IMR-90 (cell line): ENCODE measurements around the gene TJAP1. TPM values are rescaled to one million over a fixed set of nuclear protein-coding genes. Genes with fewer than 3 reads are reported as not detected.

Experiments used
- ATAC-seq: fragments of 200-7000 bp; cut with Tn5 transposase; 2 replicates; pipeline ENCODE4 v1.9.1; 2020; ENCODE audit warnings: low read depth, mild to moderate bottlenecking, moderate library complexity
- BruUV-seq: library from RNA; stranded (reverse); fragments of 400-500 nt; replicated peaks from 2 replicates; lab custom pipeline; 2021; lab: Mats Ljungman, UMichigan
- CTCF ChIA-PET: fragments of 300-600 bp; formaldehyde crosslinking; extraction: SDS; loops from one replicate; lab custom pipeline; 2021; ENCODE audit warnings: antibody characterized with exemption; lab: Yijun Ruan, JAX
- POLR2A ChIA-PET: fragments of 300-600 bp; sonication (Branson Sonifier 250); formaldehyde crosslinking; loops from one replicate; lab custom pipeline; 2022; ENCODE audit warnings: antibody characterized with exemption; ENCODE audit not compliant: unreplicated experiment; lab: Charles Lee
- DNase-seq: peaks from one replicate; pipeline ENCODE4 v3.0.0; 2013
- H2AFZ ChIP-seq: replicated peaks from 2 replicates; pipeline ENCODE3; 2013; ENCODE audit warnings: low read length, mild to moderate bottlenecking; ENCODE audit not compliant: poor library complexity
- H2AK5ac ChIP-seq: 2 replicates; pipeline ENCODE4 v1.6.1; 2013; ENCODE audit warnings: low read depth, low read length, inconsistent platforms
- H2AK9ac ChIP-seq: replicated peaks from 2 replicates; pipeline ENCODE3; 2013; ENCODE audit warnings: mild to moderate bottlenecking, low read depth, low read length, moderate library complexity; ENCODE audit not compliant: poor library complexity
- H2BK120ac ChIP-seq: 2 replicates; pipeline ENCODE4 v1.6.1; 2013; ENCODE audit warnings: low read depth, low read length, inconsistent platforms
- H2BK15ac ChIP-seq: 3 replicates; pipeline ENCODE4 v1.6.1; 2013; ENCODE audit warnings: low read depth, low read length, inconsistent platforms
- H2BK20ac ChIP-seq: 2 replicates; pipeline ENCODE4 v1.6.1; 2013; ENCODE audit warnings: low read depth, mild to moderate bottlenecking, inconsistent platforms, low read length, moderate library complexity
- H2BK5ac ChIP-seq: 2 replicates; pipeline ENCODE4 v1.6.1; 2013; ENCODE audit warnings: mild to moderate bottlenecking, low read depth, low read length, inconsistent platforms; ENCODE audit not compliant: poor library complexity, severe bottlenecking
- H3K14ac ChIP-seq: replicated peaks from 2 replicates; pipeline ENCODE4 v1.6.1; 2013; ENCODE audit warnings: low read depth, low read length, inconsistent platforms
- H3K18ac ChIP-seq: 2 replicates; pipeline ENCODE4 v1.6.1; 2013; ENCODE audit warnings: low read depth, low read length, control low read depth
- H3K23ac ChIP-seq: 2 replicates; pipeline ENCODE4 v1.6.1; 2013; ENCODE audit warnings: low read depth, low read length, inconsistent platforms
- H3K27ac ChIP-seq: 2 replicates; pipeline ENCODE4 v1.5.1; 2013; ENCODE audit warnings: mild to moderate bottlenecking, control low read depth, low read length; ENCODE audit not compliant: insufficient read depth
- H3K27me3 ChIP-seq: 2 replicates; pipeline ENCODE4 v1.6.1; 2013; ENCODE audit warnings: low read length; ENCODE audit not compliant: control insufficient read depth, insufficient read depth
- H3K36me3 ChIP-seq: 2 replicates; pipeline ENCODE4 v1.6.1; 2013; ENCODE audit warnings: low read length, mixed read lengths; ENCODE audit not compliant: control insufficient read depth, insufficient read depth
- H3K4ac ChIP-seq: 2 replicates; pipeline ENCODE4 v1.6.1; 2013; ENCODE audit warnings: low read depth, low read length, inconsistent platforms
- H3K4me1 ChIP-seq: 2 replicates; pipeline ENCODE4 v1.6.1; 2013; ENCODE audit warnings: low read length, mixed read lengths; ENCODE audit not compliant: control insufficient read depth, insufficient read depth
- H3K4me2 ChIP-seq: 2 replicates; pipeline ENCODE4 v1.6.1; 2013; ENCODE audit warnings: low read depth, mild to moderate bottlenecking, control low read depth, low read length, moderate library complexity
- H3K4me3 ChIP-seq: 2 replicates; pipeline ENCODE4 v1.5.1; 2013; ENCODE audit warnings: low read depth, mild to moderate bottlenecking, control low read depth, low read length, moderate library complexity; ENCODE audit not compliant: insufficient read depth
- H3K56ac ChIP-seq: 2 replicates; pipeline ENCODE4 v1.6.1; 2013; ENCODE audit warnings: low read length, inconsistent platforms; ENCODE audit not compliant: insufficient read depth; ENCODE audit errors: extremely low read depth
- H3K79me1 ChIP-seq, 2 experiments: 2 replicates each; pipeline ENCODE4 v1.6.1; 2013; ENCODE audit warnings: low read length in 2 of 2, inconsistent platforms in 1 of 2, low read depth in 1 of 2
- H3K9ac ChIP-seq: 2 replicates; pipeline ENCODE4 v1.6.1; 2013; ENCODE audit warnings: low read depth, low read length, control low read depth
- H3K9me1 ChIP-seq: 2 replicates; pipeline ENCODE4 v1.6.1; 2013; ENCODE audit warnings: low read length, inconsistent platforms; ENCODE audit not compliant: insufficient read depth
- H3K9me3 ChIP-seq: 2 replicates; pipeline ENCODE4 v1.6.1; 2013; ENCODE audit warnings: low read length; ENCODE audit not compliant: control insufficient read depth, insufficient read depth
- H4K20me1 ChIP-seq: 2 replicates; pipeline ENCODE4 v1.6.1; 2013; ENCODE audit warnings: low read length, inconsistent platforms; ENCODE audit not compliant: insufficient read depth
- H4K5ac ChIP-seq: 2 replicates; pipeline ENCODE4 v1.6.1; 2013; ENCODE audit warnings: mild to moderate bottlenecking, low read depth, low read length, control low read depth
- H4K8ac ChIP-seq, 2 experiments: 2 replicates each; pipeline ENCODE4 v1.6.1; 2013; ENCODE audit warnings: low read depth in 2 of 2, low read length in 2 of 2, control low read depth in 1 of 2, inconsistent platforms in 1 of 2
- H4K91ac ChIP-seq: 2 replicates; pipeline ENCODE4 v1.6.1; 2013; ENCODE audit warnings: low read depth, low read length, inconsistent platforms; ENCODE audit not compliant: insufficient read depth
- CHD1 ChIP-seq: IDR thresholded peaks from 2 replicates; pipeline ENCODE4 v1.6.1; 2012; ENCODE audit warnings: low read depth, low read length, improper control_type of control experiment
- FOS ChIP-seq: fragments of 150-350 bp; IDR thresholded peaks from 2 replicates; pipeline ENCODE4 v1.6.1; 2016; ENCODE audit warnings: low read depth, low read length
- RAD21 ChIP-seq: IDR thresholded peaks from 2 replicates; pipeline ENCODE4 v1.6.1; 2012; ENCODE audit warnings: low read length, improper control_type of control experiment
- WGBS, 2 experiments: methylation state at CpG; one replicate each; pipeline versions ENCODE4 v1.1.5 to v1.1.7; 2013; ENCODE audit warnings: missing lambda C conversion rate in 2 of 2; ENCODE audit not compliant: insufficient read length in 1 of 2; ENCODE audit errors: extremely low coverage in 2 of 2; 5-methylcytosine and 5-hydroxymethylcytosine counted together
- dilution Hi-C: fragments of 300-500 bp; cut with HindIII; formaldehyde crosslinking; loops from one replicate; pipeline ENCODE4 v1.14.3; 2018; ENCODE audit warnings: low sequenced_read_pairs; ENCODE audit not compliant: unreplicated experiment
- in situ Hi-C: fragments of 300-500 bp; cut with MboI; formaldehyde crosslinking; loops from 3 replicates; pipeline ENCODE4 v1.14.3; 2019; ENCODE audit warnings: low sequenced_read_pairs, inconsistent platforms, mixed read lengths
- intact Hi-C: fragments of 100-400 bp; cut with micrococcal nuclease; formaldehyde crosslinking; loops from 2 replicates; pipeline ENCODE4 v1.10.0; 2022
- polyA plus RNA-seq, 3 experiments: library from polyadenylated mRNA; depleted of rRNA; stranded (reverse); fragments of >200 nt; gene quantifications; 2 replicates each; pipeline ENCODE4 v1.2.3, GENCODE V29; 2012; ENCODE audit warnings: low replicate concordance in 1 of 3
- total RNA-seq: library from RNA; depleted of rRNA; stranded (reverse); fragments of >200 nt; gene quantifications from 2 replicates; pipeline ENCODE4 v1.2.3, GENCODE V29; 2012

Gene TJAP1
- total and polyA plus RNA-seq, 2 of the 4 experiments (the other 2 are of a cell fraction) = 12.2 to 34.2 TPM

DNA sequence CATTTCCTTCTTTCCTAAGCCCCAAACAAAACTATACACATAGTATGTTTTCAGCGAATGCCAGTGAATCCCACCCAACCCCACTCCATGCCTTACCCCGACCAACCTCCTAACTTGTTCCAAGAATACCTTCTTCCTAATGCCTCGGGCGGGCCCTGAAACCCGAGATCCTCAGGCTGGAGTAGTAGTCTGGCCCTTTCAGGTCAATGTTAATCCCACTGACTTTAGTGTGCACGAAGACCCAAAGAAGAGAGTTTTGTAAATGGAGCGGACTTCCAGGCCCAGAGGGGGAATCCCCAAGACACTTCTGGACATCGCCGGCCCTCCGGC, 39.0 kb downstream of the TJAP1 start:
- H3K4me3 ChIP-seq = peak overlapping the region; percentile 80
- H3K9me1 ChIP-seq = 0 out of 2 replicates have a peak, but pooled peaks cover 9% of the 10 kb centered on the region
- H3K18ac ChIP-seq = no peak overlapping the region
- H3K9ac ChIP-seq = peak overlapping the region; percentile 90
- ChIA-PET CTCF (interaction anchor here (1.1 kb wide), 1 partner anchor 9 kb away, joined by 3 read pairs; no protein-coding TSS in a partner anchor), POLR2A (no interaction called here)
- DNase-seq = no peak
- H3K14ac ChIP-seq = peak overlapping the region; percentile 76
- no peaks in the 10 kb centered on the region for H3K27me3 ChIP-seq
- BruUV-seq = TSS peak; percentile 70
- peak overlapping the region; percentile 72 for H3K27ac ChIP-seq
- intact Hi-C loops = no loop called here
- H4K8ac ChIP-seq = peak overlapping the region; percentile 70 to 90
- no peak overlapping the region; the same call in 2 of the 3 replicates for H2BK15ac ChIP-seq
- peak overlapping the region; percentile 63 for H2BK5ac ChIP-seq
- WGBS, 2 experiments = 0% methylated on average over 2 of the region's 10 CpGs; no CpG with 5 or more reads in 1 of the 2 experiments
- H3K4me2 ChIP-seq = peak overlapping the region; percentile 72
- no peaks in the 10 kb centered on the region for H3K9me3 ChIP-seq
- peaks cover 3% of the 10 kb centered on the region; the same call in 1 of the 2 replicates for H4K20me1 ChIP-seq
- no peak for ATAC-seq
- H4K5ac ChIP-seq = peak overlapping the region; percentile 65
- peaks cover 29 to 54% of the 10 kb centered on the region in 2 experiments for H3K79me1 ChIP-seq
- peak overlapping the region; percentile 81 for H3K56ac ChIP-seq
- in situ Hi-C loops = no loop called here
- peak overlapping the region; percentile 98 for H2AFZ ChIP-seq
- peak overlapping the region; percentile 65 for H4K91ac ChIP-seq
- H2AK5ac ChIP-seq = peak overlapping the region; percentile 85
- H2BK20ac ChIP-seq = no peak overlapping the region
- H3K4me1 ChIP-seq = peaks cover 9% of the 10 kb centered on the region
- H3K36me3 ChIP-seq = peaks cover 54% of the 10 kb centered on the region
- dilution Hi-C loops = no loop called here
- peak overlapping the region; percentile 99 for H2AK9ac ChIP-seq
- H2BK120ac ChIP-seq = no peak overlapping the region
- TF ChIP-seq CHD1 = no peak
- no peak for TF ChIP-seq FOS
- no peak for TF ChIP-seq RAD21
- H3K4ac ChIP-seq = peak overlapping the region; percentile 86
- peak overlapping the region; percentile 66; the same call in 1 of the 2 replicates for H3K23ac ChIP-seq
